Mesendoderm (in vitro differentiated cells): ENCODE data around the gene ABCG4.

Experiments used
- DNase-seq: peaks from one replicate; pipeline ENCODE4 v3.0.0; 2013
- H2AK5ac ChIP-seq: 2 replicates; pipeline ENCODE4 v1.6.1; 2013; ENCODE audit warnings: low read length, inconsistent platforms
- H2BK120ac ChIP-seq: 2 replicates; pipeline ENCODE4 v1.6.1; 2013; ENCODE audit warnings: low read depth, mild to moderate bottlenecking, low read length, moderate library complexity, mixed read lengths
- H2BK15ac ChIP-seq: replicated peaks from 2 replicates; pipeline ENCODE4 v1.6.1; 2013; ENCODE audit warnings: low read depth, mild to moderate bottlenecking, moderate library complexity
- H2BK5ac ChIP-seq: 2 replicates; pipeline ENCODE4 v1.6.1; 2013; ENCODE audit warnings: low read length, inconsistent platforms
- H3K18ac ChIP-seq: 2 replicates; pipeline ENCODE4 v1.6.1; 2013; ENCODE audit warnings: mild to moderate bottlenecking, low read length, mixed read lengths
- H3K23ac ChIP-seq: one replicate; pipeline ENCODE4 v1.6.1; 2013; ENCODE audit warnings: low read length
- H3K27ac ChIP-seq: 2 replicates; pipeline ENCODE4 v1.5.1; 2013; ENCODE audit warnings: low read depth, mild to moderate bottlenecking, inconsistent platforms, low read length, moderate library complexity
- H3K27me3 ChIP-seq: 2 replicates; pipeline ENCODE4 v1.6.1; 2013; ENCODE audit warnings: low read length, control low read depth, mild to moderate bottlenecking, inconsistent platforms; ENCODE audit not compliant: insufficient read depth, poor library complexity
- H3K36me3 ChIP-seq: 2 replicates; pipeline ENCODE4 v1.6.1; 2013; ENCODE audit warnings: low read length, inconsistent platforms; ENCODE audit not compliant: control insufficient read depth, insufficient read depth
- H3K4ac ChIP-seq: one replicate; pipeline ENCODE4 v1.6.1; 2013; ENCODE audit warnings: low read depth, mild to moderate bottlenecking, low read length, moderate library complexity
- H3K4me1 ChIP-seq: 2 replicates; pipeline ENCODE4 v1.6.1; 2013; ENCODE audit warnings: low read depth, low read length, inconsistent platforms; ENCODE audit not compliant: control insufficient read depth
- H3K4me2 ChIP-seq: 2 replicates; pipeline ENCODE4 v1.6.1; 2013; ENCODE audit warnings: low read length
- H3K4me3 ChIP-seq: 2 replicates; pipeline ENCODE4 v1.5.1; 2013; ENCODE audit warnings: mild to moderate bottlenecking, low read length
- H3K56ac ChIP-seq: one replicate; pipeline ENCODE4 v1.6.1; 2013; ENCODE audit warnings: low read length
- H3K79me1 ChIP-seq: 2 replicates; pipeline ENCODE4 v1.6.1; 2013; ENCODE audit warnings: low read length, inconsistent platforms
- H3K79me2 ChIP-seq: 2 replicates; pipeline ENCODE4 v1.6.1; 2013; ENCODE audit warnings: mild to moderate bottlenecking, low read length; ENCODE audit not compliant: control insufficient read depth, insufficient read depth
- H3K9ac ChIP-seq: 2 replicates; pipeline ENCODE4 v1.6.1; 2013; ENCODE audit warnings: low read length, inconsistent platforms
- H4K5ac ChIP-seq: one replicate; pipeline ENCODE4 v1.6.1; 2013; ENCODE audit warnings: low read length
- H4K8ac ChIP-seq: one replicate; pipeline ENCODE4 v1.6.1; 2013; ENCODE audit warnings: low read depth, mild to moderate bottlenecking, control low read depth, low read length, moderate library complexity
- WGBS: extraction: QIAGEN DNeasy Blood & Tissue Kit; methylation state at CpG from one replicate; pipeline ENCODE4 v1.1.7; 2013; ENCODE audit warnings: low lambda C conversion rate, missing lambda C conversion rate; ENCODE audit not compliant: insufficient coverage; ENCODE audit errors: extremely low coverage; 5-methylcytosine and 5-hydroxymethylcytosine counted together

Gene ABCG4

GRCh38 chr11:119173453-119173852 lies 24.6 kb downstream of the ABCG4 start:
- DNase-seq: no peak
- Histone ChIP-seq H3K36me3 (no peaks in the 10 kb centered on the region), H3K79me2 (no peaks in the 10 kb centered on the region), H3K27ac (no peak overlapping the region), H2BK120ac (no peak overlapping the region), H3K27me3 (no peaks in the 10 kb centered on the region), H2BK15ac (no peak overlapping the region), H2BK5ac (no peak overlapping the region), H3K23ac (no peak overlapping the region), H3K4ac (no peak overlapping the region), H3K4me3 (no peak overlapping the region), H3K56ac (no peak overlapping the region), H3K79me1 (no peaks in the 10 kb centered on the region), H4K8ac (no peak overlapping the region), H3K9ac (no peak overlapping the region), H3K18ac (no peak overlapping the region), H3K4me1 (no peaks in the 10 kb centered on the region), H4K5ac (no peak overlapping the region), H3K4me2 (no peak overlapping the region), H2AK5ac (no peak overlapping the region)
- WGBS: no CpG with 5 or more reads among the region's 21 CpGs

- DNase-seq: peak; percentile 33
- H3K18ac ChIP-seq: no peak overlapping the region
- H2BK15ac ChIP-seq: no peak overlapping the region
- H2BK5ac ChIP-seq: no peak overlapping the region
- H3K4ac ChIP-seq: no peak overlapping the region
- no peak overlapping the region for H4K8ac ChIP-seq
- no peak overlapping the region for H3K4me3 ChIP-seq
- H2AK5ac ChIP-seq: no peak overlapping the region
- H4K5ac ChIP-seq: no peak overlapping the region
- WGBS: no CpG with 5 or more reads among the region's 6 CpGs
- no peak overlapping the region for H3K23ac ChIP-seq
- H3K4me2 ChIP-seq: no peak overlapping the region
- H3K79me2 ChIP-seq: no peaks in the 10 kb centered on the region
- H3K56ac ChIP-seq: no peak overlapping the region
- no peaks in the 10 kb centered on the region for H3K27me3 ChIP-seq
- H3K27ac ChIP-seq: no peak overlapping the region
- H3K36me3 ChIP-seq: no peaks in the 10 kb centered on the region
- H3K4me1 ChIP-seq: no peaks in the 10 kb centered on the region
- no peak overlapping the region for H2BK120ac ChIP-seq
- no peak overlapping the region for H3K9ac ChIP-seq
- no peaks in the 10 kb centered on the region for H3K79me1 ChIP-seq
Observed at GRCh38 chr11:119175493-119176077, 26.7 kb downstream of the ABCG4 start.

- H3K27ac ChIP-seq: no peak overlapping the region
- H3K18ac ChIP-seq: no peak overlapping the region
- H3K79me2 ChIP-seq: no peaks in the 10 kb centered on the region
- no peak overlapping the region for H3K23ac ChIP-seq
- no peak overlapping the region for H3K9ac ChIP-seq
- no peak overlapping the region for H3K4me3 ChIP-seq
- no peak overlapping the region for H3K4me2 ChIP-seq
- H4K5ac ChIP-seq: no peak overlapping the region
- H3K36me3 ChIP-seq: no peaks in the 10 kb centered on the region
- H4K8ac ChIP-seq: no peak overlapping the region
- H3K27me3 ChIP-seq: no peaks in the 10 kb centered on the region
- H3K56ac ChIP-seq: no peak overlapping the region
- no peak for DNase-seq
- H3K79me1 ChIP-seq: no peaks in the 10 kb centered on the region
- WGBS: no CpG with 5 or more reads among the region's 4 CpGs
- H3K4ac ChIP-seq: no peak overlapping the region
- no peak overlapping the region for H2BK15ac ChIP-seq
- no peaks in the 10 kb centered on the region for H3K4me1 ChIP-seq
- no peak overlapping the region for H2BK5ac ChIP-seq
- H2AK5ac ChIP-seq: no peak overlapping the region
- H2BK120ac ChIP-seq: no peak overlapping the region
Observed at GRCh38 chr11:119178166-119178680, 29.4 kb downstream of the ABCG4 start.

GRCh38 chr11:119179342-119179741 lies 30.5 kb downstream of the ABCG4 start:
- no peaks in the 10 kb centered on the region for H3K79me1 ChIP-seq
- no peak overlapping the region for H3K9ac ChIP-seq
- no peak overlapping the region for H2BK120ac ChIP-seq
- H3K27me3 ChIP-seq: no peaks in the 10 kb centered on the region
- no peak overlapping the region for H3K4ac ChIP-seq
- WGBS: no CpG with 5 or more reads among the region's 6 CpGs
- no peaks in the 10 kb centered on the region for H3K79me2 ChIP-seq
- no peak for DNase-seq
- no peak overlapping the region for H4K8ac ChIP-seq
- H3K56ac ChIP-seq: no peak overlapping the region
- no peak overlapping the region for H2AK5ac ChIP-seq
- H3K23ac ChIP-seq: no peak overlapping the region
- H3K27ac ChIP-seq: no peak overlapping the region
- no peaks in the 10 kb centered on the region for H3K36me3 ChIP-seq
- no peak overlapping the region for H3K4me2 ChIP-seq
- no peak overlapping the region for H3K18ac ChIP-seq
- no peak overlapping the region for H4K5ac ChIP-seq
- no peak overlapping the region for H2BK15ac ChIP-seq
- no peak overlapping the region for H2BK5ac ChIP-seq
- H3K4me1 ChIP-seq: no peaks in the 10 kb centered on the region
- no peak overlapping the region for H3K4me3 ChIP-seq

GRCh38 chr11:119179983-119180382 lies 31.1 kb downstream of the ABCG4 start:
- WGBS: no CpG with 5 or more reads among the region's 10 CpGs
- Histone ChIP-seq H3K23ac (no peak overlapping the region), H3K9ac (no peak overlapping the region), H3K36me3 (no peaks in the 10 kb centered on the region), H3K27ac (no peak overlapping the region), H2BK5ac (no peak overlapping the region), H4K5ac (no peak overlapping the region), H3K79me1 (no peaks in the 10 kb centered on the region), H3K4me1 (no peaks in the 10 kb centered on the region), H2BK120ac (no peak overlapping the region), H4K8ac (no peak overlapping the region), H3K4ac (no peak overlapping the region), H3K4me2 (no peak overlapping the region), H2AK5ac (no peak overlapping the region), H3K18ac (no peak overlapping the region), H2BK15ac (no peak overlapping the region), H3K27me3 (no peaks in the 10 kb centered on the region), H3K4me3 (no peak overlapping the region), H3K56ac (no peak overlapping the region), H3K79me2 (no peaks in the 10 kb centered on the region)
- DNase-seq: no peak
